Activated gamma-delta T cell treated with anti-CD3 and anti-CD28 coated beads, Interleukin-2, amount 50 U/mL, for 16 hours (primary cell): Measurements from ENCODE around the gene CENPP.

Experiments used
- DNase-seq: peaks from one replicate; pipeline ENCODE4 v3.0.0-alpha.2; 2020; ENCODE audit warnings: low read depth

CENPP gene

DNA sequence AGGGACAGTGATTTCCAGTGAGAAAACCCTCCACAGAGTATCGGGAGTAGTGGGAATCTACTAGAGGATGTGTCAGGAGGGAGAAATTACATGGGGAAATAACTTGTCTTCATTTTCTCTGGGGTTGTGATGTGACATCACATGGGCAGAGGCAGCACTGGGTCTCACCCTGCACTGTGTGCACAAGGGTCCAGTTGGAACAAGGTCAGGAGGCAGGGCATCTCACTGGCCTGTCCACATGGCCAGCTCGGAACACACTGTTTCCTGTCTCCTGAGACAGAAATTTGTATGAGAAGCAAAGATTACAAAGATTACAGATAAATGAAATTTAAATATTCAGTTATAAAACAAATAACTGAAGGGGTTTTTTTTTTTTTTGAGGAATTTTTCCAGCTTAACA is 272.6 kb downstream of the CENPP start:
- DNase-seq, result no peak

- no peak for DNase-seq
These were observed 274.2 kb downstream of the CENPP start for GRCh38 chr9:92599938-92600461.

GRCh38 chr9:92600462-92601261 is 274.9 kb downstream of the CENPP start:
- DNase-seq, result no peak

DNA sequence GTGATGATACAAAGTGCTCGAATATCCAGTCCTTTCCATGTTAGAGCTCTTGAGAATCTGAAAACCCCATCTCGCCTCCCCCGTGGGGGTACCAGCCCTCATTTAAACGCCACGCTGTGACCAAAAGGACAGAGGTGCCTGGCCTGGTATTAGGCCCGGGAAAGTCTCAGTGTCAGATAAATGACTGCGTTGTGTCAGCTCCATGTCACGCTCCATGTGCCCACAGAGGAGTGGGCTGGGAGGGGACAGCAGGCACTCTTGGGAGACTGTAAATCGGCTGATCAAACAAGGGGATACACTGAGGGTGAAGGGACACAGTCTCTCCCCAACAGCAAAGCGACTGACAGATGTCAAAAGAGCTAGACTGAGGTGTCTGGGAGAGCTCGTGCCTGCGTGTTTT is 275.7 kb downstream of the CENPP start:
- DNase-seq, result no peak

- no peak for DNase-seq
These were observed 276.7 kb downstream of the CENPP start for GRCh38 chr9:92602413-92602812.

DNA sequence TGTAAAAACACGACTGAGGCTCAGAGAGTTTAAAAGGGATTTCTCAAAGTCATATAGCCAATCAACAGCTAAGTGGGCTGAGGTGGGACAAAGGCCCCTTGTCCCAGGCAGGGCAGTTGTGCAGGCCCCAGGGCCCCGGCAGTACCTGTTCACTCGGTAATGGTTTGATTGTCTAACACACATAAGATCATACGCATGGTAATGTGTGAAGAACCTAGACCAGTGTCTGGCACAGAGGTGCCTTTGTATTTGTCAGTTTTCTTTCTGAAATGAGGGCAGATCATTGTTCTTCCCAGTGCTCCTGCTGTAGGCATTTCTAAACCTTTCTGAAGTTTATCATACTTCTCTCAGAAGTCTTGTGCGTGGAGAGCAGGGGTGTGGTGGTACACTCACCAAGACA is 277.3 kb downstream of the CENPP start:
- no peak for DNase-seq

GRCh38 chr9:92603990-92604389 is 278.2 kb downstream of the CENPP start:
- DNase-seq, result no peak

- no peak for DNase-seq
These were observed 279.5 kb downstream of the CENPP start for GRCh38 chr9:92605224-92605623.

GRCh38 chr9:92607088-92607487 is 281.3 kb downstream of the CENPP start:
- DNase-seq, result no peak

GRCh38 chr9:92607773-92608172 is 282.0 kb downstream of the CENPP start:
- DNase-seq, result no peak

DNA sequence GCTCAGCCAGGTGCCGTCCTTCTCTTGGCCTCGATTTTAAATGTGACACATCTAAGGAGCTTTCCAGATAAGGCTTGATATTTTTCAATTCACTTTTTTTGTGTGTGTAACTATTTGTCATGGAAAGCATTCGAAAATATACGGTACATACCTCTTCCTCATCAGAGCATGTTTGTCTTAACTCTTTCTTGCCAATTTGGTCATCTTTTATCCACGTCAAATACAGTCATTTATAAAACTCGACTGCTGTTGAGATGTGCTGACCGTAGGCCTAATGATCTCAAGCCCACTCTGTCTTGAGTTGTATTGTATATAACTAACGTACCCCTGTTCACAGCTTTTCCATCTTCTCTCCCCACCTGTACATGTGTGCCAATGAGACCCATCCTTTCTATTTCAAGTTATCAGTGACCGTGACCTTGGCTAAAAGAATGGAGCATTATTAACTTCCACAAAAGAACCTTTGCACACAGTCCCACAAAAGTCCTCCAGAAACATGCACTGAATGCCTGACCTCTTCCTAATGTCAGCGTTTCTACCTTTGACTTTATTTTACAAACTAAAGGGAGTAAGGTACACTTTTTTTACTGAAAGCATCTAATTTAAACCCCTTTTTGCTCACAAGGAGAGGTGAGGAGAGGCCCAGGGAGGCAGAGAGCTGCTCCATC is 282.6 kb downstream of the CENPP start:
- DNase-seq, result no peak

- no peak for DNase-seq
These were observed 283.2 kb downstream of the CENPP start for GRCh38 chr9:92608909-92609445.

DNA sequence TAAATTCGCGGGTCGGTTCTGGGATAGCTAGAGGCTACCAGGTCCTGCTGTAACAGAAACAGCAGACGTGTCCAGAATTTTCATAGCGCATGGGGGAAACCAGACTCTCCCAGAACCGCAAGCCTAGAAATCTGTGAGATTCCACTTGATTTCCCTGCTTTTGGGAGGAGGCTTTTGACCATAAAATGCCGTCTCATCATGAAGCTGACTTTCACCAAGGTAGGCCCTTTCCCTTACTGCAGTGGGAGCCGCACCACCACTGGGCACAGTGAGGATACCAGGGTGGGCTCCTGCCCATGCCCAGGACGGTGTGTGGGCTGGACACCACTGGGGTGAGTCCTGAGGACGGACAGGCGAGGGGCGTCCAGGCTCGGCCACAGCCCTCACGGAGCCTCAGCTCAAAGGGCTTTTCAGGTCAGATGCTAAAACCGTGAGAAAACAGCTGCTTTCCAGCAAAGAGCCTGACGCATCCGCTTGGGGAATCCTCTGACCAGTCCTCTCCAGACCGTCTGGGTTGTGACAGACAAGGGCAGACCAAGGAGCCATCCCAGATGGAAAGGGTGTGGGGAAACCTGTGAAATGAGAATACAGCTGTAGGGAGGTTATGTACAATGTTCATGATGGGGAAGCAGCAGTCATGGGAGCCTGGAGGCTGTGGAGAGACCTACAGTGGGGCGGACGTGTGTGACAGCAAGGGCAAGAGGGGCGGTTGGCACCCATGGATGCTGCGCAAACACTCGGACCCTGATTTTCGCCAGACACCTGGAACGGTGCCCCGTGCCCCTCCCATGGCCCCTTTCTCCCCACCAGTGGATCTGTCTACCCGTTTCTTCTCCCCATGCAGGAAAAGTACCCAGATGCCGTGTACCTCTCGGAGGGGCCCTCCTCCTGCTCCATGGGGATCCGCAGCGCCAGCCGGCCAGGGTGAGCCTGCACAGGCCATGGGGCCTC is 285.0 kb downstream of the CENPP start:
- no peak for DNase-seq

DNA sequence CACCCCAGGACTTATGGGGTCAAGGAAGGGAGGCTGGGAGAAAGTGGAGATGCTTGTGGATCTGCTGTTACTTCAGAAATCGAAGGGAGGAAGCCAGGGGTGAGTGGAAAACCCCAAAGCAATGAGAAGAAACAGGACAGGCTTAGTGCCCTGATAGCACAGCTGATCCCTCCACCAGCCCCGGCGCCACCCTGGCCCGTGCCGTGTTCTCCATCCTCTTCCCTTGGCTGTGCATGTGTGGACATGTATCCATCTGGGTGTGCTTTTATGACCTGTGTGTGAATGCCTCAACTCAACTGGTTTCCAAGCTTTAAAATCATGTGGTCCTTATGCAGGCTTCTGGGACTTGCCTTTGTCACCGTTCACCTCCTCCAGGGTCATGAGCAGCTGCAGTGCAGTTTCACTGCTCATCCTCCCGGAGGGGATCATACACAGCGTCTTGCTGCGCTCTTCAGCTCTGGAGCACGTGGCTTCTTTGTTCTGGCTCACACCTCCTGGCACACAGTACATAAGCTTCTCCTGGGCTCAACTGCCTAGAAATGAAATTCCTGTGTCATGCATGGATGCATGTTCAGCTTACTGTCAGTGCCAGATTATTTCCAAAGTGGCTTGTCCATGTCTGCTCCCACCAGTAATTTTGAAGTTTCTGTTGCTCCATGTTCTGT is 286.0 kb downstream of the CENPP start:
- DNase-seq, result no peak

DNA sequence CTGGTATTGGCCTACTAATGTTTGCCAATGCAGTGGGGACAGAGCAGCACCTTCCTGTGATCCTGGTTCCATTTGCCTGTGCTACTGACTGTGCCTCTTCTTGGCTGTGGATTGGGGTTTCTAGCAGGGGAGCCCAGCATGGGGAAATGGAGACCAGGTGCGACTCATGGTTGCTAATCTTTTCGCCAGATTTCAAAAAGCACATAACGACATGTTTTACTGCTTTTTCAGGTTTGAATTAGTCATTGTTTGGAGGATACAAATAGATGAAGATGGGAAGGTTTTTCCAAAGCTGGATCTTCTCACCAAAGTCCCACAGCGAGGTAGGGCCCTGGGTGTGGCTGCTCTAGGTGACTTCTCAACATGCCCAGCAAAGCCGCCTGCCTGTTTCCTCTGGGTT is 286.5 kb downstream of the CENPP start:
- no peak for DNase-seq

DNA sequence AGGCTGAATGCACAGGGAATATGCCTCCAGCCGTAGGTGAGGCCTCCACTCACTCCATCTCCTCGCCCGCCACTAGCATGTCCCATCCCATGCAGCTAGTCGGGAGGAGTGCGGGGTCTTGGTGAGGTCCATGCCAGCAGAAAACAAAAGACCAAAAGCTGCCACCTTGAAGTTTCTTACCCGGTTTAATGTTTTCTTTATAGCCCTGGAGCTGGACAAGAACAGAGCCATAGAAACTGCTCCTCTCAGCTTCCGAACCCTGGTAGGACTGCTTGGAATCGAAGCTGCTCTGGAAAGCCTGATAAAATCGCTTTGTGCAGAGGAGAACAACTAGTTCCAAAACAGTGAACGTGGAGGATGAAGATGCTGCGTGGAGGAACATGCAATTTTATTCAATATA is 287.1 kb downstream of the CENPP start:
- DNase-seq, result no peak

DNA sequence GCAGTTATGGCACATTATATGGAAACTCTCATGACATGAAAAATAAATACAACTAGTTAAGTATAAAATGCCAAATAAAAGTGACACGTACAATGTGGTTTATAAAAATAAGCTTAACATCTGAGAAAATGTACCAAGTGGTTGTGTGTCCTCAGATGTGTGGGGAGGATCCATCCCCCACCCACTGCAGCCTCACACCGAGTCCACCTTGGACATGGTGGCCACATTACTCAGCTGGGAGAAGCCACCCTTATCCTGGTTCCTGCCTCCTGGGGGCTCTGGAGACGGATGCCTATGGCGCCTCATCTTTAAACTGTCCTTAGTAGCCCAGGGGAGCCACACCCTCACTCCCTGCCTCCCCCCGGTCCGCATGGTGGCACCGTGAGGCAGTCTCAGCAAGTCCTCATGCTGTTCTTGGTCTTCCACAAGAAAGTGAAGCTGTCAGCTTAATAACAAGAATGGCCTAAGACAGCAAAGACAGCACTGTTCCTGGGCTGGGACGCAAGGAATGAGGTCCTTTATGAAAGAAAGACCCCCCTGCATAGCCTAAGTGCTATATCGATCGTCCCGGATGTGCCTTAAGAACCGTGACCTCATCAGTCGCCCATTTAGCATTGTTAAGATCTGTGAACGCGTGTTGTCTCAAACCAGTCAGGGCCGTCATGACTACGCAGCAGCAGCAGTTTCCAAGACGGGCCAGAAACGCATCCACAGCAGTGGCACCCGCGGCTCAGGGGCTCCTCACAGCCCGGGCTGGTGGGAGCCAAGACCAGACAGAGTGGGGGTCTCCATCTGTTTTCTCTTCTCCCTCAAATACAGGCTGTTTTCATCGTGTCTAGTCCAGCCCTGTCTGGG is 287.7 kb downstream of the CENPP start:
- no peak for DNase-seq

GRCh38 chr9:92614123-92614510 is 288.4 kb downstream of the CENPP start:
- DNase-seq, result no peak

- no peak for DNase-seq
These were observed 289.2 kb downstream of the CENPP start for GRCh38 chr9:92614763-92615461.

GRCh38 chr9:92615790-92616189 is 290.0 kb downstream of the CENPP start:
- DNase-seq, result no peak
